HG02885 (cell line): ENCODE data around the gene NMNAT2.
"Not testable (repeated sequence)": the region's sequence is repeated elsewhere in the genome, so short reads cannot be mapped to it uniquely, and the experiment has no call there.

Source experiments
- ATAC-seq: cut with Tn5 transposase; IDR thresholded peaks from one replicate; pipeline ENCODE4 v1.9.1; 2021; ENCODE audit warnings: mild to moderate bottlenecking; ENCODE audit not compliant: unreplicated experiment, poor library complexity

NMNAT2 gene

DNA sequence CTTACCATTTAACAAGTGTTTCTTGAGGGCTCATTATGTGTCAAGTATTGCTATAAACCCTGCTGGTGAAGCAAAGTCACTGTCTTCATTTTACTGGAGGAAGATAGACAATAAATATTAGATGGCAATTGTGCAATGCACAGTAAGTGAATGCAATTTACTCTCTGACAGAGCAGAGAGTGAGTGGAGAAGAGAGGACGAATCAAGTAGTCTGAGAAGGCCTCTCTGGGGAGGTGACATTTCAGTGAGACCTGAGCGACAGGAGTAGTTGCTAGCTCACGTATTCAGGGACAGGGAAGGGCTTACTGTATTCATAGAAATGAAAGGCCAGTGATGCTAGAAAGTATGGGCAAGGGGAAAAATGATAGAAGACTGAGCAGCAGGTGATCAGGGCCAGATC lies 1.2 kb upstream of the NMNAT2 start:
- ATAC-seq, result no peak

DNA sequence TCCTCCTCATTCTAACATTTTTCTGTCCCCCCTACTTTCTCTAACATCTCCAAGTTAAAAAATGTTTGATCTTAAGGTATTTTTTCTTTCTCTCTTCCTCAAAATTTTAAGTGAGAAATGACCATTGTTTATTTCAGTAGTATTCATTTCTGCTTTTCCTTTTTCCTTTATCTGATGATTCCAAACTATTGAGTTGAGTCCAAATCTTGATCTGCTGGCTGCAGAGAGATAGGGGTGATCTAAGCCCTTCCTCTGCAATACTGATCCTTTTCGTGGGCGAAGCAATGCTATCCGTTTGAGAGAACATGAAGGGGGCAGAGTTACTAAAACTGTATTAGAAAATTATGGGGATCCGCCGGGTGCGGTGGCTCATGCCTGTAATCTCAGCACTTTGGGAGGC lies 516 bp upstream of the NMNAT2 start:
- ATAC-seq, result no peak

DNA sequence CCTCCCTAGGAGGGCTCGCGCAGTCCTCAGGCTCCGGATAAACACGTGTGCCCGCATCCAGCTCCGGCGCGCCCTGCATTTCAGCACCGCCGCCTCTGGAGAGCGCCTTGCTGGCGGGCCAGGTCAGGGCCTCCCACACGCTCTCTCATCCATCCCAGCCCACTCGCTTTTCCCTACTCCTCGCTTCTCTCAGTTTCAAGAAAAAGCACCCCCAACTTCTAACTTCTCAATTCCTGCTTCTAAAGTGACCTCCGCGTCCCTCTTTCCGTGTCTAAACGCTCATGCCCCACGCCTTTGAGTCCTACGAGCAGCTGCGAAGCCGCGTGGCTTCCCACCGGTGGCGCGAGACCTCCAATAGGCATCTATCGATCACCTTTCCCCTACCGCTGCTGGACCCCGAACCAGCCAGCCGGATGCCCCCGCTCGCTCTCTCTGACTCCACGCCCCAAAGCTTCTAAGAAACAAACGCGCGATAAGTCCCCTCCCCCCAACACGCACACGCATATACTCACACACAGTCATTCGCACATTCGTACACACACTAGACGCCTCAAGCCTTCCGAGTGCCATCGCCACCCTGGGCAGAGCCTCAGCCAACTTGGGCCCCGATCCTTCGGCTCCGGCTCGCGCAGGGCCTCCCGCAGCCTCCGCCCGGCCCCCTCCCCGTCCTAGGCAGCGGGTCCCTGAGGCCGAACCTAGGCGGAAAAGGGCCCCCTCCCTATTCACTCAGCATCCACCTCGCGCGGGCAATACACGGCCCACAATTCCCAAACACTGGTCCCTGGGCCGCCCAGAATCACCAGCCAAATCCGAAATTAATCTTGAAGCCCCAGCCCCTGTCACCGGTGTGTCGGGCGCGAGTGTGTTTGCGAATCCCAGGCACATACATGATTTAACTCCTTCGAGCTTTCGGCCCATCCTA lies 1.1 kb downstream of the NMNAT2 start:
- ATAC-seq, result no peak

DNA sequence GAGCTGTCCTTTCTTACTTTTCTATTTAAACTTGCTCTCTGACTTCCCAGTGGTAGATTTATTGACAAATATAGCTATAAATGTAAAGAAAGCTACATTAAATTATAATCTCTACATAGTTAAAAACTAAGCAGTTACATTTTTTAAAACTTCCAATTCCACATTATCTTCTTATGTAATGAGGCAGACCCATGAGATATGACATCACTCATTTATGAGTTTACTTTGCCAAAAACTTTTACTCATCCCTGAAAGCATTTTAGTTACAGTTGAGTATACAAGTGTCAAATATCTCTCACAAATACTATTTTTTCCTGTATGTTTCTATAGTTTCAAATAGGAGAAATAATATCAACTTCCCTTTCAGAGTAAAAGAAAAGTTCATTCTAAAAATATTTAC lies 3.8 kb downstream of the NMNAT2 start:
- no peak for ATAC-seq

DNA sequence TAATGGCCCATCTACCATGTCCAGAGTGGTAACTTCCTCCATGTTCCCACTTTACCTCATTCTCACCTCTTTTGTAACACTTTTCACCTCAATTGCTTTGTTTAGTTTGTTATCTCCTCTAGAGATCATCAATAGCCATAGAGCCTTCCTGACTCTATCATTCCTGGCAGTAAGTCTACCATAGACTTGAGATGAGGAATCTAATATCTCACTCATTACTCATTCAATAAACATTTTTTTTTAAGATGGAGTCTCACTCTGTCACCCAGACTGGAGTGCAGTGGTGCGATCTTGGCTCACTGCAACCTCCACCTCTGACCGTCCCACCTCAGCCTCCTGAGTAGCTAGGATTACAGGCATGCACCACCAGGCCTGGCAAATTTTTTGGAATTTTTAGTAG lies 7.1 kb downstream of the NMNAT2 start:
- ATAC-seq, result no peak

DNA sequence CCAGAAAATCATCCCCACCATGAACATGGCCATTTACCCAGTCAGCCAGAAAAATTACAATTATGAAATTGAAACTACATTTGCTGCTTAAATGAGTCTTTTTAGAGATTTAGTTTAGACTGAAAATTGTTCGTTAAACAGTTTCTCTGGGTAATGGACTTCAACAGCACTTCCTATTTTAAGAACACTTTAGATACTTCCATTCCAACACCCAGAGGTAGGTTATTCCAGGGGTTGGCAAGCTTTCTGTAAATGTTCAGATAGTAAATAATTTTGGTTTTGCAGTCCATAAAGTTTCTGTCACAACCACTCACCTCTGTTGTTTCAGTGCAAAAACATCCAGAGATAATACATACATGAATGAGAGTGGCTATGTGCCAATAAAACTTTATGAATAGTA lies 10.2 kb downstream of the NMNAT2 start:
- no peak for ATAC-seq

DNA sequence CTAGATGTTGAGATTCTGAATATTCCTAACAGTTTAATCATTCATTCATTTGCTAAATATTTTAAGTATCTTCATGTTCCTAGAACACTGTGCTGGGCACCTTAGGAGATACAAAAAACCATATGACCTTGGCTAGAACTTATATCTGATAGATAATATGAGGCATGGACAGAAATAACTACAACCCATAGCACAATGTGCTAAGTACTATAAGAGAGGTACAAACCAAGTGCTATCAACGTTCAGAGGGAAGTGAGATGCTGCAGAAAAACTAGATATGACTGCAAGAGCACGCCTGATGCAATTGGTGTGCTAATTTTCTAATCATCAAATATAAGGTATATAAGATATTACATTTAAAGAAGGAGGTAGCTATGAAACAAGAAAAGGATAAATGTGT lies 10.7 kb downstream of the NMNAT2 start:
- no peak for ATAC-seq

DNA sequence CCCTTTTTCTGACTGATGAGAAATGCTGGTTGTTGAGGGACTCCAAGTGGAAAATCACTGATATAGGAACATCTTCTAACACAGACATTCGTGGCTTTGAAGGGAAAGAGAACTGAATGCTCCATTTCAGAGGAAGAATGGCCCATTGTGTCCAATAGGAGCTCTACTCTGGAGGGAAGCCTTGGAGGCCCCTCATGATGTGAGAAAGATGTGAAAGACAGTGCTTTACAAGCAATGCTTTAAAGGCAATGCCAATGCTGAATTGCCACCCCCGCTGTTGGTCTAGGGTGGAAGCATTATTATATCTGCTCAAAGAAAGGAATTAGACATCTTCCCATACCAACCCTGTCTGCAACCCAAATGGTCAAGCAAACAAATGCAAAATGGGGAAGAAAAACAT lies 13.7 kb downstream of the NMNAT2 start:
- no peak for ATAC-seq

DNA sequence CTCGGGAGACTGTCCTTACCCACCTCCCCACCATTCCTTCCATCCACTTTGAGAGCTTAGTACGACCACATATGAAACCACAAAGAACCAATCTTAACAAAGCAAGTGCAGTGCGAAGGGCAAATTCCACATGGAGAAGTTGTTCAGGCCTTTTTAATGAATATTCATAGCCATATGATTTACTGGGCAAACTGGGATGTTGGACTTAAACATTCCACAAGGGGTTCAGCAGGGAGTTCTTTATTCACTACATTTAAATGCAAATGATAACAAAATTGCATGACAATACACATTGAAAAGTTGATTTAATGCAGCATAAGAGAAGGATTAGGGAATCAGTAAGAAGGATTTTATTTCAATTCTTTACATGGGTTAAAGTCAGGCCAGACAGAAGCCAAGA lies 14.7 kb downstream of the NMNAT2 start:
- no peak for ATAC-seq

DNA sequence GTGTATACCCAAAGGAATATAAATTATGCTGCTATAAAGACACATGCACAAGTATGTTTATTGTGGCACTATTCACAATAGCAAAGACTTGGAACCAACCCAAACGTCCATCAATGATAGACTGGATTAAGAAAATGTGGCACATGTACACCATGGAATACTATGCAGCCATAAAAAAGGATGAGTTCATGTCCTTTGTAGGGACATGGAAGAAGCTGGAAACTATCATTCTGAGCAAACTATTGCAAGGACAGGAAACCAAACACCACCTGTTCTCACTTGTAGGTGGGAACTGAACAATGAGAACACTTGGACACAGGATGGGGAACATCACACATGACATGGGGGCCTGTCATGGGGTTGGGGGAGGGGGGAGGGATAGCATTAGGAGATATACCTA lies 16.6 kb downstream of the NMNAT2 start:
- not testable (repeated sequence) for ATAC-seq

DNA sequence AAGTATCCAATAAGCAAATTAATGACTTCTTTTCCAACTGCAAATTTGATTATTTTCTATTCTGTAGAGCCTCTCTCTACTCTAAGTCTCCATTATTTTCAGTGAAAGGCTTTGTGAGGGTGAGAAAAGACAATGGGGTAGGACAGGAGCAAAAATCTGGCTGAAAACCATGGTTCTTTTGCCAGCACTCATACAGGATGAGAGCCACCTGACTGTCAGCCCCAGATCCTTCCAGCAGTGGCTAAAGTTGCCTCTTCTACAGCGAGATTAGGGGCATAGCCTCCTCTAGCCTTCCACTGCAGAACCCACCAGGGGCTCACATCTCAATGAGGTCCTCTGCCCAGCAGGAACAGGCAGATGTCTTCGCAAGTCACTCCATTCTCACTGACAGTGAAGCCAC lies 23.7 kb downstream of the NMNAT2 start:
- ATAC-seq, result no peak

DNA sequence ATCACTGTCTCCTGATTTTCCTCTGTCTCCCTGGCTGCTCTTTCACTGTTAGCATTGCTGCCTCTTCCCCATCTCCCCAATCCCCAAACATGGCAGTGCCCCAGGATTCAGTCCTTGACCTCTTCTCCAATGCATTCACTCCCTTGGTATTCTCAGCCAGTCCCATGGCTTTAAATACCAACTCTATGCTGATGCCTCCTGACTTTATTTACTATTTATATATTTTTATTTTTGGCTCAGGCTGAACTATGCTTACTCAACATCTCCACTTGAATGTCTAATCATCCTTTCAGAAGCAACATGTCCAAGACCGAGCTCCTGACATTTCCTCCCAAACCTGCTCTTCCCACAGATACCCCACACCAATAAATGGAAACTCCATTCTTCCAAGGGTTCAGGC lies 26.3 kb downstream of the NMNAT2 start:
- ATAC-seq, result no peak

DNA sequence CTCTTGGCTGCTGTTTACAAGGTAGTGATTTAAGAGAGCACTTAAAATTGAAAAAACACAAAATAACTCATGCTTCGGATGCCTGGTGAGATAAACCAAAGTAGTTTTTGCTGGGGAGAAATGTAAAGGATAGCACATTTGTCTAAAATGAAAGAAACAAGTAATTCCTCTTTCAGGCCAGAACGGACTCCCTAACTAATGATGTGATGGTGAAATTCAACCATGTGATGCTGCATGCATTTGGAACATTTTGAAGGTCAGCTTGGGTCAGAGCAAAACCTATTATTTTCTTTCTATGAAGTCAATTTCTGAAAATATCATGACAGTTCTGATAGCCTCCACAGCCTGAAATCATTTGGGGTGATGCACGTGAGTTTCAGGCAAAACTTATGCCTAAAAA lies 27.6 kb downstream of the NMNAT2 start:
- no peak for ATAC-seq

DNA sequence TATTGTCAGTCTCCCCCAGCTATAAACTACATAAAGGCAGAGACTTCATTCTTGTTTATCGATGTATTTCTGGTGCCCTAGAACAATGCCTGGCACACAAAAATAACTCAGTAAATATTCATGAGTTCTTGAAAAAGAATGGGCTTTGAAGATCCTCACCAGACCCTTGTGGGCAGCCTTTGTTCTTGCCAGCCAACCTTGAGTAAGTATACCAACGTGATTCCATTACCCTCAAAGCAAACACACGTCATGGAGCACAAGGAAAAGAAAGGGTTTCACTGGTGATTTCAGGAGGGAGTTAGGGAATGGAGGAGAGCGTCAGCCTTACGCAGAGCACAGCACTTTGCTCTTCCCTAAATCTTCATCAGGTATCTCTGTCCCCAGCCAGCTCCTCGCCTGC lies 29.4 kb downstream of the NMNAT2 start:
- ATAC-seq, result no peak

DNA sequence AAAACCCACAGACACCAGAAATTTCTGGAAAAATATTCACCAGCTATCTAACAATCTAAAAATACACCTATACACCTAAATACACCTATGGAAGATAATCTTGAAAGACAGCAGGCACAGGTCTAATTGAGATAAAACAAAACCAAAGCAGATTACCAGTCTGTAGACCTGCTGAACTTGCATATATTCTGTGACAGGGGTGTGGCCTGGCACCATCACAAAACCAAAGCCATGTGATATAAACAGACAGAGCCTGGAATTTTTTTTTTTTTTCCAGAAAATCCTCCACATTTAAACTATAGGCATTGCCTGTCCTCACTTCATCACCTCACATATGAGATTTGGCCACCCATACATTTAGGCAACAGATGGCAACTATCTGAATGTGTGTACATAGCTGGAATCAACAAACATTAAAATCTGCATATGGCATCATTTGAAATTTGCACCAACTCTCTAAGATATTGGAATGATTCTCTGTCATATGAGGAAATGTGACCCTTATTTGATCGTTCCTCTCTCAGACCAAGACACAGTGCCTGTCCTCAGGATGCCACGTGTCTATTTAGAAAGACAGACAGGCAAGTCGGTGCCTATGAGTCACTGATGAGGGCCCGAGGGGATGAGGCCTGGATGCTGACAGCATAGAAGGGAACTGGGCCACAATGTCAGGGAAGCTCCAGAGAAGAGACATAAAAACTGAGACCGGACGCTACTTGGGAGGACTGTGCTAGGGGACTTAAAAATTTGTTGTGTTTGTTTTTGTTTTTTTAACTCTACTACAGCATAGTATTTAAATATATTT lies 32.6 kb downstream of the NMNAT2 start:
- no peak for ATAC-seq

DNA sequence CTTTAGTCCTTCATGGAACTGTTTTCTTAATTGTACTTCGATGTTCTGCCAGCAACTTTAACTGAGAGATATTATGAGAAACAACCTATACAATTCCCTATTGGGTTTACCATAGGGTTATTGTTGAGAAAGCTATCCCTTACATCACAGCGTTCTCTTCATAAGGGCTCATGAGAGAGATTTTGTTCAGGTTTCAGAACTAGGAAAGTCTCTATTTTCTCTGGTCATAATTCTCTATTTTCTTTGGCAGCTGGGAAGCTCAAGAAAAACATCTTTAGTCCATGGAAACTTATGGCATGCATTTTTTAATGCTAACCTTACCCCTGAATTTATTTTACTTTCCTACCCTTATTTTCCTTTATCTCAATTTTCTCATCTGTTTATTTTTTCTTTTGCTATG lies 38.2 kb downstream of the NMNAT2 start:
- ATAC-seq, result no peak

DNA sequence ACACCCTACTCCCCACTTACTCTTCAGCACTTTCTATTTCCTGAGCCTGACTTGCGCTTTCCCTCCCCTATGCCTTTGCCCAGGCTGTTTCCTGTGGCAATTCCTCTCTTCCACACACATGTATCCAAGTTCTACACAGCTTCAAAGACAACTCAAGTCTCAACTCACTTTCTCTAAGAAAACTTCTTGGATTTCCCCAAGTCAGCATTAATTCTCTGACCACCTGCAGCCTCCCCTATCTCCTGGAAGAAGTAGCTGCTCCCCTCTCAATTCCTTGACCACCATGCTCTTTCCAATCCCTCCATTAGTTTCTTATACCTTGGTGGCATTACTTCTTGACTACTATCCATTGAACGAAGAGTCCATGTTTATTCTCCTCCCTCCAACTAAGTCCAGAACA lies 42.8 kb downstream of the NMNAT2 start:
- no peak for ATAC-seq

DNA sequence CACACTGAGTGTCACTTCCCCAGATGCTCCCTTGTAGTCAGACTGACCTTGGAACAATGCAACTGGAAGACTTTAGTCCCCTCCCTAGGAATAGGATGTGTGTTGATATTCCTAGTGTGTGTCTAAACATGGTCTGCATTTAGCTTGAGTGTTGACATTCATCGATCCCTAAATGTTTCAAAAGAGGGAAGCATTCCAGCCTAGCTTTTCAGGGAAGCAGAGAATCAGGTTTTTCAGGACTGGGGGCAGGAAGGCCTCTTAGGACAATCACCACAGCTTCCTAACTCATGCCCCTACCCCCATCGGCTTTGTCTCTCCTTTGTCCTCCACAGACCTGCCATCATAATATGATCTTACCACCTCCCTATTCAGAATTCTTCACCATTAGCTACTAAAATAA lies 43.4 kb downstream of the NMNAT2 start:
- no peak for ATAC-seq

DNA sequence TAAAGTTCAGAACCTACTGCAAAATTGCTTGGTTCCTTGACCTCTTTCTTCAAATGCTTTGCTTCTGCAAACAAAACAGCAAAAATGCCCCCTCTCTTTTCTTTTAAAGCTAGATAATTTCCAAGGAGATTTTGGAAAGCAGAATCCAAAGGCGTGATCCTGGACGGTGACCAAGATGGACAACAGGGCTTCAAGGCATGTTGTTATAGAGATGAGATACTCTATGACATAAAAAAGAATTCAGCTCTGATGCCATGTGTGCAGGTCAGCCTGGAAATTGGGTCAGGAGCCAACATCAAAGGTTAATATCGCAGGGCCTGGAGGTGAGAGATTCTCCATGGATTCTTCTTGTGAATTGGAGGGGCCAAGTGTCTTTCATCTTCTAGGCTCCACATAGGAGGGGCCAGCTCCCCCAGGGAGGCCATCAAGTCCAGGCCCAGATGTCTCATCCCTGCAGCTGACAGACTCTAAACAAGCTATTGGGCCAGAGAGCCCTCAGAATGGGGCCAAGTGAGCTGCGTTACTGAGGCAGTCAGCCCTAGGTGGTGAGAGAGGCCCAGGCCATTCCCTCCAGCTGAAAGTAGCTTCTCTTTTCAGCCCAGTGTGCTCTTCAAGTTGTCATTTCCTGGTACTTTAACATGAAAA lies 45.5 kb downstream of the NMNAT2 start:
- no peak for ATAC-seq

DNA sequence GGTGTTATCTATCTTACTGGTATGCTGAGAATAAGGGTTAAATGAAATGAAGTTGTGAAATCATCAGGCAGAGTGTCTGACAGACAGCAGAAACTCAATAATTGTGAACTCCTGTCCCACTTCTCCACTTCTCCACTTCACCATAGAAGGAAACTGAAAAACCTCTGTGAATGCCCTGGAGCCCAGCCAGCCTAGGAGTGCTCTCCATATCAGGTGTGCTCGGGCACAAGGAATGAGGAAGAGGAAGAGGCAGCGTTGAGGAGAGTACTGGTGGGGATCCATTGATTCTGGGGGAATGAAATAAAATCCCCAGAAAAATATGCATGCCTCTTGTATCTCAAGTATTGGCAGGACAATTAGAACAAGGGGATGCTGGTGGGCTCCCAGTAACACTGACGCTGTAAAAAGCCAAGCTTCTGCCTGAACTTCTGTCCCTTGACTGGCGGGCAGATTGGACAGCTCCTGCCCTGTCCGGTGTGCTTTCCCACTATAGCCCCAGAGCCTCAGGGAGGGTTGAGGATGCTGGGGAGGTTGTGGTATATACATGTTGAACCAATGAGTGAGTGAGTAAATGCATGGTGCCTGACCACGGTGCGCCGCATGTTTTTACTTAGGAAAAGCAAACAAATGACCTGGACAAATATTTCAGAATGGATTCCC lies 47.7 kb downstream of the NMNAT2 start:
- ATAC-seq, result no peak
